LNCAP (cell line): Measurements from ENCODE around the gene VNN1.

ENCODE experiments used
- TF ChIP-seq, protein P1 (sequence below): fragments of 450-650 bp; IDR thresholded peaks from 2 replicates; pipeline ENCODE4 v1.5.1; 2017; ENCODE audit warnings: mild to moderate bottlenecking

Gene VNN1

DNA sequence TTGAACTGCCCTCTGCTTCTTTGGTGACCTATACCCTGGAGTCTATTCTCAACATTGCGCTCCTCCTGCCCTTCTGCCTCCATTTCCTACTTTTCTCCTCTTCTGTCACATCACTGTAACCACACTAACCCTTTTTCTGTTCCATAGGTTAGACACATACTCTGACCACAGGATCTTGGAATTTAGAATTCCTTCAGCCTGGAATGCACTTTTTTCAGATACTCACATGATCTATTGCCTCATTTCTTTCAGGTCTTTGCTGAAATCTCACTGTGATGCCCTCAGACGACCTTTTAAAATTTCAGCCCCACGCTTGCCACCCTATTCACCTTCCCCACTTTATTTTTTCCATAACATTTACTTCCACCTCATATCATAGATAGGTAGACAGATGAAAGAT is 5.1 kb downstream of the VNN1 start:
- TF ChIP-seq, protein P1, sequence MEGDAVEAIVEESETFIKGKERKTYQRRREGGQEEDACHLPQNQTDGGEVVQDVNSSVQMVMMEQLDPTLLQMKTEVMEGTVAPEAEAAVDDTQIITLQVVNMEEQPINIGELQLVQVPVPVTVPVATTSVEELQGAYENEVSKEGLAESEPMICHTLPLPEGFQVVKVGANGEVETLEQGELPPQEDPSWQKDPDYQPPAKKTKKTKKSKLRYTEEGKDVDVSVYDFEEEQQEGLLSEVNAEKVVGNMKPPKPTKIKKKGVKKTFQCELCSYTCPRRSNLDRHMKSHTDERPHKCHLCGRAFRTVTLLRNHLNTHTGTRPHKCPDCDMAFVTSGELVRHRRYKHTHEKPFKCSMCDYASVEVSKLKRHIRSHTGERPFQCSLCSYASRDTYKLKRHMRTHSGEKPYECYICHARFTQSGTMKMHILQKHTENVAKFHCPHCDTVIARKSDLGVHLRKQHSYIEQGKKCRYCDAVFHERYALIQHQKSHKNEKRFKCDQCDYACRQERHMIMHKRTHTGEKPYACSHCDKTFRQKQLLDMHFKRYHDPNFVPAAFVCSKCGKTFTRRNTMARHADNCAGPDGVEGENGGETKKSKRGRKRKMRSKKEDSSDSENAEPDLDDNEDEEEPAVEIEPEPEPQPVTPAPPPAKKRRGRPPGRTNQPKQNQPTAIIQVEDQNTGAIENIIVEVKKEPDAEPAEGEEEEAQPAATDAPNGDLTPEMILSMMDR: no peak

DNA sequence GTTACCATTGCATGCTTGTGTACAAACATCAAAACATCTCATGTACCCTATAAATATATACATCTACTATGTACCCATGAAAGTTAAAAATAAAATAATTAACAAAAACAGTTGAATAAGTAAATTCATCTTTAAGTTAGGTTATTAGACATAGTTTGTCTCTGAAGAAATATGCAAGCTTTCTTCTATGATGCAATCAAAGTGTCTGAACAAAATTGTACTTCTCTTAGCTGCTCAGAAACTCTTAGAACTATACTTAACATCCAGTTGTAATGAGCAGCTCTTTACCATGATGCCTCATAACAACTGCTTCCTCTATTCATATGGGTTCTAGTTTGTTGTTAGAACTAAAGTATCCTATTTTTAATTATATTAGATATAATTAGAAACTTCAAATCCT is 5.9 kb downstream of the VNN1 start:
- TF ChIP-seq, protein P1: no peak

DNA sequence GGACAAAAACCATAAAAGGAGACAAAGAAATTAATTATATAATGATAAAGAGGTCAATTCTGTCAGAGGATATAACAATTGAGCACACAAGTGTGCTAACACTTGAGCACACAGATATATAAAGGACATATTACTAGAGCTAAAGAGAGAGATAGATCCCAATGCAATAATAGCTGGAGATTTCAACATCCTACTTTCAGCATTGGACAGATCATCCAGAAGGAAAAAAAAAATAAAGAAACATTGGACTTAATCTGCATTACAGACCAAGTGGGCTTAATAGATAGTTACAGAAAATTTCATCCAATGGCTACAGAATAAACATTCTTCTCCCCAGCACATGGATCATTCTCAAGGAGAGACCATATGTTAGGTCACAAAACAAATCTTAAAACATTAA is 9.9 kb downstream of the VNN1 start:
- TF ChIP-seq, protein P1: no peak

DNA sequence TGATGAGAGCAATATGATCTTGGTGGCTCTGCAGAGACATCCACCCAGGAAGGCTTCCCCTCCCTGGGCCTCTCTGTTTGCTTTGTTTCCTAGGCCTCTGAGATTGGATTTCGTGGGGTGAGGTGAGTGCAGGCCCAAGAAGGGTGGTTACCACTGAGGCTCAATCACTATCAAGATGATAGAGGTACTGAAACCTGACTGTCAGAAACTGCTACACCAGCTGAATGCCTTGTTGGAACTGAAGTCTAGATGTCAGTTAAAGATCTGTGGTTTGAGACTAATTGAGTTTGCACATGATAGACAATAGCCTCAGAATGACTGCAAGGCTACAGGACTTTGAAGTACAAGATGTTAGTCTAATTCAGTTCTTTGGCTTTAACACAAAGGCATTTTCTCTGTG is 15.2 kb downstream of the VNN1 start:
- TF ChIP-seq, protein P1: no peak

DNA sequence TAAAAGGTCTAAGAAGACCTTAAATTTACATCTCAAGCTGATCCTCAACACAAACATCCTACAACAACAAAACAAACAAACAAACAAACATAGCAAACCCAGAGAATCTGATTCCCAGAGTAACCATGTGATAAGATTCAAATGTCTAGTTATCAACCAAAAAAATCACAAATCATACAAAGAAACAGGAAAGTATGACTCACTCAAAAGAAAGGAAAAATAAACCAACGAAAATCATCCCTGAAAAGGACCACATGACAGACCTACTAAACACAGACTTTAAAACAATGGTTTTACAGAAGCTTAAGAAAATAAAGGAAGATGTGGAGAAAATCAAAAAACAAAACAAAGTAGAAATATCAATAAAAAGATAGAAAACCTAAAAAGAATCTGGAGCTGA is 18.1 kb downstream of the VNN1 start:
- TF ChIP-seq, protein P1: no peak

DNA sequence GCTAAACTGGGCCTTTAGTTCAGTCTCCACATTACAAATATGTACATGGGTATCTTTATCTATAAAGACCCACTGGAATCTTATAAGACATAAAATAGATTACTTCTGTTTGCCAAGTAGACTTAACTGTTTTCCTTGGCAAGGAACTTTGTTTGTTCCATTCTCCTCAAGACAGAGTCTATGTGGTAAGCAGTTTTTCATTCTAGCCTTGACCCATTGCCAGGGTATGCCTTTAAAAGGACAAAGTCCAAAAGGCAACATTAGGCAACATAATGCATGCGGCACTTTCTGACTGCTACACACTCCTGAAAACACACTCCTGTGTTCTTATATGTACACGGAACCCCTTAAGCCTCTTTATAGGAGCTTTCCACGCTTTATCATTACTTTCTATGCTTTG is 20.4 kb downstream of the VNN1 start:
- TF ChIP-seq, protein P1: no peak

DNA sequence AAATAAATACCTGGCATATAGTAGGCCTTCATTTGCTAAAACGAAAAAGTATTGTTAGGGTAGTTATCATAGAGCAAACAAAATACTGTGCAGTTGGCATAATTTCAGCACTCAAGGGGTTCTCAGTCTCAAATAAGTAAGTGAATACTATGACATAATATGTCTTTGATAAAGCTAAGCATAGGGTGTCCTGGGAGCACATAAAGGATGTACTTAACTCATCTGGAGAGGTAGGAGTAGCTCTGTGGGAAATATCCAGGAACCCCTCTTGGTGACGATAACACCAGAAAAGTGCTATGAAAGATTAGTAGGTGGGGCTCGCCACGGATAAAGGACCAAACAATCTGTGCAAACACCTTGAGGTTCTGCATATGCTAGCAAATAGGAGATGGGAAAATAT is 23.2 kb downstream of the VNN1 start:
- TF ChIP-seq, protein P1: no peak

DNA sequence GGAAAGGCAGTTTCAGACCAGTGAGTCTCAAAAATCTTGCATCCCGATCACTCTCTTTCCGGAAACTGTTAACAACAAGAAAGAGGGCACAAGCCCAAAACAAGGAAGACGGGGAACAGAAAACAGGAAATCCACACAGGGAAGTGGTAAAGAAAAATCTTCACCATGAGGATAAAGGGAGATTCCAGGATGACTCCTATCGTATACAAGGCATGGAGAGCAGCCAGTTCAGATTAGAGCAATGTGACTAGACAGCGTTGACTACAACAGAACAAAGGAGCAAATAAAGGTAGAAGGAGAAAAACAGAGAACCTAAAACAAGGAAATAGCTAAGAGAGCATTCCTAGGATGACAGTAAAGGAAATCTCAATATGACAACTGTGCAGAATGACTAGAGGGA is 26.5 kb downstream of the VNN1 start:
- TF ChIP-seq, protein P1: no peak
